Mucosa of descending colon (tissue), 3 donors: ENCODE measurements around the gene SLC25A17. TPM values are rescaled to one million over a fixed set of nuclear protein-coding genes. Genes with fewer than 3 reads are reported as not detected.
"Not testable (repeated sequence)": the region's sequence is repeated elsewhere in the genome, so short reads cannot be mapped to it uniquely, and the experiment has no call there.

Source experiments
- ATAC-seq: fragments of 200-7000 bp; cut with Tn5 transposase; one replicate; pipeline ENCODE4 v1.9.1; 2020; ENCODE audit warnings: mild to moderate bottlenecking, moderate library complexity
- DNase-seq, 3 donors: peaks; one replicate each; pipeline ENCODE4 v3.0.0-alpha.2; 2020
- H3K36me3 ChIP-seq: fragments of 200-600 bp; one replicate; pipeline ENCODE4 v1.8.0; 2021; ENCODE audit warnings: low read depth, mild to moderate bottlenecking
- H3K4me1 ChIP-seq: fragments of 200-600 bp; one replicate; pipeline ENCODE4 v1.8.0; 2021; ENCODE audit warnings: low read depth, mild to moderate bottlenecking
- H3K4me3 ChIP-seq: fragments of 200-600 bp; one replicate; pipeline ENCODE4 v1.8.0; 2021; ENCODE audit warnings: mild to moderate bottlenecking
- H3K9me3 ChIP-seq: fragments of 200-600 bp; one replicate; pipeline ENCODE4 v1.8.0; 2021; ENCODE audit warnings: mild to moderate bottlenecking
- CTCF ChIP-seq: fragments of 200-600 bp; IDR thresholded peaks from one replicate; pipeline ENCODE4 v1.8.0; 2022; ENCODE audit warnings: antibody characterized with exemption, mild to moderate bottlenecking
- intact Hi-C, 2 donors: fragments of 100-400 bp; cut with DNase I in 1 of 2; cut with micrococcal nuclease in 1 of 2; formaldehyde crosslinking; loops; one replicate each; pipeline versions ENCODE4 v1.11.0 to v1.11.1; 2022; cut with DNase I, micrococcal nuclease
- long read RNA-seq, 2 donors: library from polyadenylated mRNA; unstranded; transcript quantifications; one replicate each; pipeline ENCODE4 v2.0.0, GENCODE V29; 2019 to 2021
- total RNA-seq, 3 donors: library from RNA; stranded (reverse); fragmentation: NEBNext Ultra II Directional in 2 of 3; extraction: Animal tissue kit (Norgen Biotek cat#: 25700) in 2 of 3; gene quantifications; one replicate each; pipeline versions ENCODE4 v1.2.1 to v1.2.4, GENCODE V29; 2021 to 2023
- donor health status: DM: no; HTN: no; CAD: no; lungs with moderate emphysema.
- donor health status: DM: no; HTN: no; CAD: no.
- donor health status: DM: no; HTN: yes; CAD: no.

SLC25A17 gene
- 10 to 100 TPM in 2 of 3 donors, 1 to 10 TPM in 1; 8.7 to 12.1 (median 11.9) TPM for total RNA-seq
- long read RNA-seq, donor 1, partial matches to known transcripts: 0 of 6 reads
- long read RNA-seq, donor 1, other reads (novel, unspliced or antisense): 3 of 6 reads
- long read RNA-seq, donor 2, transcript SLC25A17-210 (9 exons, 2,262 nt): major isoform, 6 of 8 reads
- long read RNA-seq, donor 2, partial matches to known transcripts: 0 of 8 reads
- long read RNA-seq, donor 2, other reads (novel, unspliced or antisense): 1 of 8 reads

GRCh38 chr22:40818747-40819598, at the start of gene SLC25A17:
TSS of gene SLC25A17 (minus strand) at chr22:40819346. CDS start at chr22:40819248, 98 bp downstream.
- peak; percentile 98 for ATAC-seq
- intact Hi-C loops: no loop called here
- peak; percentile 91 to 95 (median 93) for DNase-seq
- Histone ChIP-seq H3K36me3 (no peaks in the 10 kb centered on the region), H3K9me3 (no peaks in the 10 kb centered on the region), H3K4me3 (peak within 1 kb of the TSS; percentile 83), H3K4me1 (peaks cover 14% of the 10 kb centered on the region)
- peak; percentile 9 for TF ChIP-seq CTCF

GRCh38 chr22:40868379-40868778, 49.2 kb upstream of the SLC25A17 start:
- H3K4me3 ChIP-seq, intact Hi-C loops, H3K4me1 ChIP-seq, ATAC-seq, H3K36me3 ChIP-seq, H3K9me3 ChIP-seq: not testable (repeated sequence)
- peak in 1 of 3 donors; percentile 39 for DNase-seq

- Histone ChIP-seq H3K36me3 (no peaks in the 10 kb centered on the region), H3K4me1 (no peaks in the 10 kb centered on the region), H3K9me3 (no peaks in the 10 kb centered on the region), H3K4me3 (no peak overlapping the region)
- no peak for ATAC-seq
- intact Hi-C loops: no loop called here
- no peak for DNase-seq
- no peak for TF ChIP-seq CTCF
These were observed 48.0 kb upstream of the SLC25A17 start for GRCh38 chr22:40867109-40867508.

- ATAC-seq: no peak
- Histone ChIP-seq H3K4me1 (peaks cover 14% of the 10 kb centered on the region), H3K36me3 (no peaks in the 10 kb centered on the region), H3K9me3 (no peaks in the 10 kb centered on the region), H3K4me3 (no peak overlapping the region)
- no peak for TF ChIP-seq CTCF
- DNase-seq: no peak
- intact Hi-C loops: no loop called here
These were observed 43.4 kb upstream of the SLC25A17 start for GRCh38 chr22:40862537-40862936.

GRCh38 chr22:40862013-40862412, 42.9 kb upstream of the SLC25A17 start, which contains the start of gene DNAJB7:
TSS of gene DNAJB7 (minus strand) at chr22:40862113. CDS start at chr22:40861994, 119 bp downstream.
- DNase-seq: no peak
- no peak for TF ChIP-seq CTCF
- intact Hi-C loops: no loop called here
- no peaks in the 10 kb centered on the region for H3K9me3 ChIP-seq
- ATAC-seq: no peak
- no peaks in the 10 kb centered on the region for H3K36me3 ChIP-seq
- H3K4me3 ChIP-seq: no peak within 1 kb of the TSS
- H3K4me1 ChIP-seq: peaks cover 14% of the 10 kb centered on the region

GRCh38 chr22:40857309-40857855, 38.2 kb upstream of the SLC25A17 start:
- Histone ChIP-seq H3K4me1 (peaks cover 44% of the 10 kb centered on the region), H3K36me3 (no peaks in the 10 kb centered on the region), H3K9me3 (no peaks in the 10 kb centered on the region), H3K4me3 (peak overlapping the region; percentile 86)
- ATAC-seq: no peak
- TF ChIP-seq CTCF: no peak
- DNase-seq: no peak
- intact Hi-C loops: no loop called here
